Karpas-422 (cell line): Measurements from ENCODE around the gene ZDHHC11. TPM values are rescaled to one million over a fixed set of nuclear protein-coding genes. Genes with fewer than 3 reads are reported as not detected.
"Not testable (repeated sequence)": the region's sequence is repeated elsewhere in the genome, so short reads cannot be mapped to it uniquely, and the experiment has no call there.

Experiments used
- DNase-seq: peaks from one replicate; pipeline ENCODE4 v3.0.0-alpha.2; 2015
- H2AFZ ChIP-seq: fragments of 200-600 bp; sonication (generic); 2 replicates; pipeline ENCODE4 v1.6.1; 2014; ENCODE audit warnings: antibody characterized with exemption, low read length, mixed read lengths
- H3K27ac ChIP-seq: fragments of 200-600 bp; sonication (generic); 2 replicates; pipeline ENCODE4 v1.5.1; 2014; ENCODE audit warnings: mild to moderate bottlenecking, low read length, moderate library complexity
- H3K27me3 ChIP-seq: fragments of 200-600 bp; sonication (generic); 2 replicates; pipeline ENCODE4 v1.6.1; 2014; ENCODE audit warnings: low read length, mixed read lengths
- H3K36me3 ChIP-seq: fragments of 200-600 bp; sonication (generic); 2 replicates; pipeline ENCODE4 v1.6.1; 2014; ENCODE audit warnings: low read length, mixed read lengths; ENCODE audit not compliant: insufficient read depth
- H3K4me1 ChIP-seq: fragments of 200-600 bp; sonication (generic); 2 replicates; pipeline ENCODE4 v1.6.1; 2014; ENCODE audit warnings: mild to moderate bottlenecking, low read length, mixed read lengths
- H3K4me2 ChIP-seq: fragments of 200-600 bp; sonication (generic); 2 replicates; pipeline ENCODE4 v1.6.1; 2014; ENCODE audit warnings: low read length, low read depth, mild to moderate bottlenecking; ENCODE audit not compliant: poor library complexity, severe bottlenecking
- H3K4me3 ChIP-seq: fragments of 200-600 bp; sonication (generic); 2 replicates; pipeline ENCODE4 v1.5.1; 2014; ENCODE audit warnings: mild to moderate bottlenecking, antibody characterized with exemption, low read length, mixed read lengths
- H3K79me2 ChIP-seq: fragments of 200-600 bp; sonication (generic); 2 replicates; pipeline ENCODE4 v1.6.1; 2014; ENCODE audit warnings: mild to moderate bottlenecking, low read length, mixed read lengths
- H3K9ac ChIP-seq: fragments of 200-600 bp; sonication (generic); 2 replicates; pipeline ENCODE4 v1.6.0; 2014; ENCODE audit warnings: low read length
- H3K9me2 ChIP-seq: fragments of 200-600 bp; sonication (generic), shearing (Covaris generic); replicated peaks from 2 replicates; pipeline ENCODE4 v1.6.0; 2014; ENCODE audit warnings: mild to moderate bottlenecking, low read length, moderate library complexity; ENCODE audit not compliant: insufficient read depth
- H3K9me3 ChIP-seq: fragments of 300-700, 200-600 bp; sonication (generic); 2 replicates; pipeline ENCODE4 v1.6.1; 2014; ENCODE audit warnings: low read length, mixed read lengths
- H4K20me1 ChIP-seq: fragments of 200-600 bp; sonication (generic); 2 replicates; pipeline ENCODE4 v1.6.1; 2014; ENCODE audit warnings: mild to moderate bottlenecking, antibody characterized with exemption, low read length, low read depth; ENCODE audit not compliant: insufficient read depth
- total RNA-seq: library from RNA; depleted of rRNA; stranded (reverse); fragments of >200 nt; shearing (Covaris generic); gene quantifications from 2 replicates; pipeline ENCODE4 v1.2.3, GENCODE V29; 2014; ENCODE audit warnings: low replicate concordance

Gene ZDHHC11
- total RNA-seq, 1 experiment from 2014 or later = 10.8 TPM

- H3K9me3 ChIP-seq = no peaks in the 10 kb centered on the region
- H3K4me2 ChIP-seq = no peak overlapping the region
- H4K20me1 ChIP-seq = no peaks in the 10 kb centered on the region
- H3K79me2 ChIP-seq = no peaks in the 10 kb centered on the region
- no peaks in the 10 kb centered on the region for H3K27me3 ChIP-seq
- no peaks in the 10 kb centered on the region for H3K36me3 ChIP-seq
- no peak overlapping the region for H2AFZ ChIP-seq
- H3K4me3 ChIP-seq = no peak overlapping the region
- no peak overlapping the region for H3K27ac ChIP-seq
- no peak for DNase-seq
- H3K4me1 ChIP-seq = no peaks in the 10 kb centered on the region
- H3K9ac ChIP-seq = no peak overlapping the region
- no peaks in the 10 kb centered on the region for H3K9me2 ChIP-seq
These were observed 77.1 kb downstream of the ZDHHC11 start for GRCh38 chr5:773517-774264.

DNA sequence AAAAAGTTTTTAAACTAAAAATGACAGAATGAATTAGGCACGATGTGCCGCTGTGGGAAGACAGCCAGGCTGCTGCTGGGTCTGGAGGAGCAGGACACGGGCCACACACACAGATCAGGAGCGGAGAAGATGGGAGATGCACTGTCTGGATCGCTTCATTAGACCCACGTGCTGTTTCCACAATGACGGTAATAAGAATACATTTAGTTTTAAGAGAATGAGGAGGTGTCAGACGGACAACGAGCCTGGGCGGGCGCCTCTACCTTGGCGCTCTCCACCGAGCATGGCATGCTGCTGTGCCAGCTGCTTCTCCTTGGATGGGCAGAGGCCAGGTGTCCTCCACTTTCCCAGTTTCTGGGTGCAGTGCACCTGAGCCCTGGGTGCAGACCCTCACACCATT lies 77.9 kb downstream of the ZDHHC11 start:
- not testable (repeated sequence) for H3K4me1 ChIP-seq, H3K4me3 ChIP-seq, H3K9me3 ChIP-seq, H3K27me3 ChIP-seq, H3K27ac ChIP-seq, H2AFZ ChIP-seq, H3K9ac ChIP-seq, H3K79me2 ChIP-seq, H3K9me2 ChIP-seq, DNase-seq, H3K36me3 ChIP-seq, H3K4me2 ChIP-seq, H4K20me1 ChIP-seq

DNA sequence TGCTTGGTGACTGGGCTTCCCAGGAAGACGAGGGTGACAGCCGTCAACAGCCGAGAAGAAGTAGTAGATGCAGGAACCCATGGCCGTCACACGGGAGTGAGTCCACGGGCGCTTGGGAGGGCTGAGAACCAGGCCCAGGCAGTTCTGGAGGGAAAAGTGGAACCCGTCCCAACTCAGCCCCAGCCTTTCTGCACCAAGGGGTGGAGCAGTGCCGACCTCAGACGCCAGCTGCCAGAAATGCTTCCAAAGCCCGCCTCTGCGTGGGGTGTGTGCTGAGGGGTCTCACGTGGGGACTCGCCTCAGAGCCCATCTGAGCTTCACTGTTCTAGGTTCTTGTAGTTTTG lies 78.3 kb downstream of the ZDHHC11 start:
- H3K4me3 ChIP-seq, H3K79me2 ChIP-seq, H3K27me3 ChIP-seq, H3K4me2 ChIP-seq, H3K9me2 ChIP-seq, H3K27ac ChIP-seq, H3K9me3 ChIP-seq, H3K9ac ChIP-seq, H4K20me1 ChIP-seq, H3K4me1 ChIP-seq, H3K36me3 ChIP-seq, H2AFZ ChIP-seq, DNase-seq: not testable (repeated sequence)

- not testable (repeated sequence) for H4K20me1 ChIP-seq, H3K4me1 ChIP-seq, DNase-seq, H3K36me3 ChIP-seq, H3K9ac ChIP-seq, H3K9me2 ChIP-seq, H3K4me2 ChIP-seq, H3K4me3 ChIP-seq, H3K79me2 ChIP-seq, H3K9me3 ChIP-seq, H3K27ac ChIP-seq, H2AFZ ChIP-seq, H3K27me3 ChIP-seq
These were observed 78.8 kb downstream of the ZDHHC11 start for GRCh38 chr5:771841-772546.

DNA sequence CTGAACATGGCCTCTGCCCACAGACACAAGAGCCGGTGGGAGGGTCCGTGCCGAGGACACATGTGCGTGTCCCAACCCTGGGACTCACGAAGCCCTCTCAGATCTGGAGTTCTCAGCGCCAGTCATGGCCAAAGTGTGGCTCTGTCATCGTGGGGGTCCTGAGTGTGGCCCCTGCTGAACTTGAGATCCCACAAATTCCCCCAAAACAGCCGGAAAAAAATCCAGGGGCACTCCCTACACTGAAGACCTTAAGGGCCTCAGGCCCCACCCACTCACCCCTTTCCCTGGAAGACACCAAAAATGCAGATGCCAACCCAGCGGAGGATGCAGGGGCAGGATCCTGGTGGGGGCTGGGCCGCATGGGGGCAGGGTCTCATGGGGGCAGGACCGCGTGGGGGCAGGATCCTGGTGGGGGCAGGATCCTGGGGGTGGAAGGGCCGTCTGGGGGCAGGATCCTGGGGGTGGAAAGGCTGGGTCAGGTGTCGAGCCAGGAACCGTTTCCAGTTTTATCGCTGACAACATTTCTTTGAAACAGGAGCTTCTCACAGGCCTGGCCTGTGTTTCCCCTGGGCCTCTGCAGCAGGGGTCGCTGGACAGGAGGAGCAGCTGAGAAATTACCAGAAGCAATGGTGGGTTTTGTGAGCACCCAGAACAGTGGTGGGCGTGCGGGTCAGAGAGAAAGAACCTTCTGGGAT lies 79.6 kb downstream of the ZDHHC11 start:
- H3K4me1 ChIP-seq, H3K27ac ChIP-seq, H2AFZ ChIP-seq, H4K20me1 ChIP-seq, H3K9me3 ChIP-seq, H3K9ac ChIP-seq, H3K4me2 ChIP-seq, H3K9me2 ChIP-seq, H3K79me2 ChIP-seq, H3K36me3 ChIP-seq, DNase-seq, H3K4me3 ChIP-seq, H3K27me3 ChIP-seq: not testable (repeated sequence)

GRCh38 chr5:770585-770984 lies 80.2 kb downstream of the ZDHHC11 start:
- not testable (repeated sequence) for DNase-seq

GRCh38 chr5:769485-770145 lies 81.2 kb downstream of the ZDHHC11 start:
- not testable (repeated sequence) for H3K27me3 ChIP-seq

More at GRCh38 chr5:770585-770984, 80.2 kb downstream of the ZDHHC11 start:
- not testable (repeated sequence) for H3K36me3 ChIP-seq, H3K9ac ChIP-seq, H3K9me2 ChIP-seq, H3K4me2 ChIP-seq, H4K20me1 ChIP-seq, H3K9me3 ChIP-seq, H3K27ac ChIP-seq, H3K27me3 ChIP-seq, H3K4me1 ChIP-seq, H2AFZ ChIP-seq, H3K79me2 ChIP-seq, H3K4me3 ChIP-seq

More at GRCh38 chr5:769485-770145, 81.2 kb downstream of the ZDHHC11 start:
- H3K36me3 ChIP-seq, H3K9ac ChIP-seq, H2AFZ ChIP-seq, H3K79me2 ChIP-seq, H3K4me3 ChIP-seq, H3K4me2 ChIP-seq, H3K27ac ChIP-seq, H3K9me3 ChIP-seq, H3K4me1 ChIP-seq, DNase-seq, H3K9me2 ChIP-seq, H4K20me1 ChIP-seq: not testable (repeated sequence)
